ENCODE results near the gene PIAS4. TPM values are rescaled to one million over a fixed set of nuclear protein-coding genes. Genes with fewer than 3 reads are reported as not detected.

PIAS4 gene
- total RNA-seq, 1 donor from 2014 or later: 34.4 TPM

GRCh38 chr19:4068047-4068966 is 60.8 kb downstream of the PIAS4 start:
- intact Hi-C loops (cut with micrococcal nuclease): loop anchor here (5.0 to 10.0 kb wide), 3 partner anchors 114 to 494 kb away; partner anchors contain the start of genes ANKRD24, HDGFL2, HMG20B and SIRT6

GRCh38 chr19:4069331-4069959 is 61.9 kb downstream of the PIAS4 start:
- intact Hi-C loops (cut with micrococcal nuclease): loop anchor here (5.0 to 10.0 kb wide), 3 partner anchors 113 to 495 kb away; partner anchors contain the start of genes ANKRD24, HDGFL2, HMG20B and SIRT6

GRCh38 chr19:4071610-4072009 is 64.1 kb downstream of the PIAS4 start:
- intact Hi-C loops (cut with micrococcal nuclease): no loop called here

GRCh38 chr19:4075373-4075772 is 67.8 kb downstream of the PIAS4 start:
- intact Hi-C loops (cut with micrococcal nuclease): no loop called here

GRCh38 chr19:4077007-4077374 is 69.5 kb downstream of the PIAS4 start:
- intact Hi-C loops (cut with micrococcal nuclease): no loop called here

- intact Hi-C loops (cut with micrococcal nuclease): no loop called here
These were observed 70.5 kb downstream of the PIAS4 start for GRCh38 chr19:4077800-4078684.

GRCh38 chr19:4080473-4080872 is 72.9 kb downstream of the PIAS4 start:
- intact Hi-C loops (cut with micrococcal nuclease): no loop called here

GRCh38 chr19:4081441-4082129 is 74.0 kb downstream of the PIAS4 start:
- intact Hi-C loops (cut with micrococcal nuclease): no loop called here

- intact Hi-C loops (cut with micrococcal nuclease): no loop called here
These were observed 74.6 kb downstream of the PIAS4 start for GRCh38 chr19:4082172-4082571.

- intact Hi-C loops (cut with micrococcal nuclease): no loop called here
These were observed 76.4 kb downstream of the PIAS4 start for GRCh38 chr19:4083677-4084546.

GRCh38 chr19:4084547-4084877 is 77.0 kb downstream of the PIAS4 start:
- intact Hi-C loops (cut with micrococcal nuclease): no loop called here

- intact Hi-C loops (cut with micrococcal nuclease): loop anchor here (5.0 kb wide), 2 partner anchors 36 to 51 kb away; partner anchors contain the start of gene MAP2K2
These were observed 78.9 kb downstream of the PIAS4 start for GRCh38 chr19:4086411-4086867.

- intact Hi-C loops (cut with micrococcal nuclease): loop anchor here (5.0 kb wide), 2 partner anchors 34 to 49 kb away; partner anchors contain the start of gene MAP2K2
These were observed 80.5 kb downstream of the PIAS4 start for GRCh38 chr19:4087787-4088679.

GRCh38 chr19:4088975-4089374 is 81.4 kb downstream of the PIAS4 start:
- intact Hi-C loops (cut with micrococcal nuclease): loop anchor here (1.0 to 5.0 kb wide), 4 partner anchors 16 to 48 kb away; partner anchors contain the start of genes MAP2K2 and ZBTB7A
